ENCODE data around the gene VAV1. TPM values are rescaled to one million over a fixed set of nuclear protein-coding genes. Genes with fewer than 3 reads are reported as not detected.

Gene VAV1
- total and polyA plus RNA-seq, 10 of the 15 experiments (the other 5 are each of a cell fraction or from before 2014, with no cell fraction given): 1.6 to 76.8 (median 40.7) TPM

- Histone ChIP-seq H3K27me3 (replicated peaks in 1 of 2; ENCODE audit: control insufficient read depth in 2 of 2, insufficient read depth in 2 of 2, low read length in 1 of 2) (no peaks in the 10 kb centered on the region), H3K27ac (ENCODE audit: control insufficient read depth, insufficient read depth) (no peak overlapping the region), H3K36me3 (ENCODE audit: control insufficient read depth in 2 of 2, insufficient read depth in 2 of 2, low read length in 1 of 2) (peaks cover 9 to 14% of the 10 kb centered on the region in 2 experiments; a peak in 3 of 4 replicates), H3K4me1 (ENCODE audit: control insufficient read depth, insufficient read depth, low read length) (peaks cover 9% of the 10 kb centered on the region), H3K4me3 (no peak overlapping the region), H3K79me2 (ENCODE audit: control insufficient read depth, insufficient read depth, low read length) (peaks cover 22% of the 10 kb centered on the region), H3K4me2 (ENCODE audit: control insufficient read depth, insufficient read depth) (no peak overlapping the region), H3K9ac (ENCODE audit: control insufficient read depth, insufficient read depth, low read length) (no peak overlapping the region), H4K20me1 (ENCODE audit: control insufficient read depth, insufficient read depth) (no peaks in the 10 kb centered on the region), H2AFZ (ENCODE audit: control insufficient read depth, low read depth, low read length) (no peak overlapping the region), H3K9me3 (replicated peaks; ENCODE audit: control insufficient read depth, insufficient read depth, low read length) (no peaks in the 10 kb centered on the region)
- CTCF ChIA-PET: interaction anchor here (0.6 to 1.3 kb wide), 3 partner anchors 11 to 421 kb away, joined by 3 to 4 read pairs (median 3); no protein-coding TSS in a partner anchor
- FAIRE-seq: no peak
- POLR2A ChIA-PET: interaction anchor here (0.6 to 0.9 kb wide), 2 partner anchors 56 to 301 kb away, joined by 4 to 5 read pairs; no protein-coding TSS in a partner anchor
- 90% methylated on average over 15 of the region's 15 CpGs for WGBS (ENCODE audit: insufficient coverage, insufficient replicate concordance, low lambda C conversion rate, missing lambda C conversion rate)
- no peak for ATAC-seq
- RAD21 ChIA-PET (ENCODE audit: unreplicated experiment): interaction anchor here (1.6 kb wide), 1 partner anchor 29 kb away, joined by 4 read pairs; the partner anchor contains the start of gene VAV1
- intact Hi-C loops (cut with micrococcal nuclease; ENCODE audit: unreplicated experiment): no loop called here
- SMC1A ChIA-PET (ENCODE audit: uncharacterized antibody, unreplicated experiment): interaction anchor here (1.0 kb wide), 1 partner anchor 233 kb away, joined by 3 read pairs; no protein-coding TSS in a partner anchor
- BruUV-seq (replicated peaks): no TSS peak
- in situ Hi-C loops (cut with MboI): no loop called here
- DNase-seq (ENCODE audit: low read depth, low spot score): no peak
- no peak for TF ChIP-seq NRF1 (conservative IDR thresholded peaks at IDR 0.05; ENCODE audit: low read depth, low read length)
- TF ChIP-seq FOXM1 (IDR thresholded peaks at IDR 0.05; ENCODE audit: low read depth, low read length): no peak
- TF ChIP-seq IKZF1 (conservative IDR thresholded peaks at IDR 0.05): no peak
- no peak for TF ChIP-seq TARDBP (IDR thresholded peaks at IDR 0.05; ENCODE audit: borderline replicate concordance)
- TF ChIP-seq PKNOX1 (IDR thresholded peaks at IDR 0.05): no peak
- TF ChIP-seq IRF4 (IDR thresholded peaks at IDR 0.05; ENCODE audit: low read depth, low read length): no peak
- TF ChIP-seq USF1 (IDR thresholded peaks at IDR 0.05; ENCODE audit: borderline replicate concordance, extremely low read length, insufficient read depth, low read depth, low read length): no peak
- no peak for TF ChIP-seq MTA2 (IDR thresholded peaks at IDR 0.05; ENCODE audit: low read depth)
- no peak for TF ChIP-seq TAF1 (IDR thresholded peaks at IDR 0.05; ENCODE audit: borderline replicate concordance, low read depth, low read length)
- TF ChIP-seq JUND (IDR thresholded peaks at IDR 0.05; ENCODE audit: low read depth, low read length): no peak
- TF ChIP-seq EZH2 (IDR thresholded peaks at IDR 0.05; ENCODE audit: borderline replicate concordance, control insufficient read depth, low read depth, low read length): no peak
- TF ChIP-seq NR2C2 (IDR thresholded peaks at IDR 0.05; ENCODE audit: borderline replicate concordance, control insufficient read depth, insufficient read length, low read depth): no peak
- TF ChIP-seq POU2F2 (IDR thresholded peaks at IDR 0.05; ENCODE audit: borderline replicate concordance, low read depth, low read length): no peak
- TF ChIP-seq ZNF384 (IDR thresholded peaks at IDR 0.05; ENCODE audit: borderline replicate concordance, low read depth, low read length): no peak
- TF ChIP-seq RCOR1 (conservative IDR thresholded peaks at IDR 0.05; ENCODE audit: low read depth, low read length): no peak
- no peak for TF ChIP-seq DPF2 (IDR thresholded peaks at IDR 0.05)
- no peak for TF ChIP-seq ZZZ3 (IDR thresholded peaks at IDR 0.05; ENCODE audit: control insufficient read depth, insufficient read length, low read depth)
Measured at GRCh38 chr19:6743714-6744380, 28.7 kb upstream of the VAV1 start.

All from GM12878 (cell line).